ENCODE data around the gene SRGAP2C.
"Not testable (repeated sequence)": the region's sequence is repeated elsewhere in the genome, so short reads cannot be mapped to it uniquely, and the experiment has no call there.

DNA sequence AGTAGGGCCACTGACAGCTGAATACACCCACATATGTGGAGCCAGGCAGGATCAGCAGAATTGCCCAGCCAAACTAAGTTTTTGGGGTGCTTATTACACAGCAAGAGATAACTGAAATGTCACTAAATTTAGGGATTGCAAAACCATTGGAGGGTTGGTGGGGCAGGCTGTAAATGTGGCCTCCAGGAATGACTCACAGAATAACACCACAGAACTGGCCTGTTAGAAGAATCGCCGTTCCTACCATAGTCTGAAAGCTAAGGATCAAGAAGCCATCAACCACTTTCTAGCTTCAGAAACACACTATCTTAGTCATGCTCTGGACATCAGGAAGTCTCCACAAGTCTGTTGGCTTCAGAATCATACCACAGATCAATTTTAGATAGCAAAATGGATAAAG, 24.7 kb upstream of the SRGAP2C start:
- TF ChIP-seq, protein P1, sequence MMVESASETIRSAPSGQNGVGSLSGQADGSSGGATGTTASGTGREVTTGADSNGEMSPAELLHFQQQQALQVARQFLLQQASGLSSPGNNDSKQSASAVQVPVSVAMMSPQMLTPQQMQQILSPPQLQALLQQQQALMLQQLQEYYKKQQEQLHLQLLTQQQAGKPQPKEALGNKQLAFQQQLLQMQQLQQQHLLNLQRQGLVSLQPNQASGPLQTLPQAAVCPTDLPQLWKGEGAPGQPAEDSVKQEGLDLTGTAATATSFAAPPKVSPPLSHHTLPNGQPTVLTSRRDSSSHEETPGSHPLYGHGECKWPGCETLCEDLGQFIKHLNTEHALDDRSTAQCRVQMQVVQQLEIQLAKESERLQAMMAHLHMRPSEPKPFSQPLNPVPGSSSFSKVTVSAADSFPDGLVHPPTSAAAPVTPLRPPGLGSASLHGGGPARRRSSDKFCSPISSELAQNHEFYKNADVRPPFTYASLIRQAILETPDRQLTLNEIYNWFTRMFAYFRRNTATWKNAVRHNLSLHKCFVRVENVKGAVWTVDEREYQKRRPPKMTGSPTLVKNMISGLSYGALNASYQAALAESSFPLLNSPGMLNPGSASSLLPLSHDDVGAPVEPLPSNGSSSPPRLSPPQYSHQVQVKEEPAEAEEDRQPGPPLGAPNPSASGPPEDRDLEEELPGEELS (CRISPR knock-in tag; IDR thresholded peaks at IDR 0.05) = not testable (repeated sequence)
- not testable (repeated sequence) for TF ChIP-seq NR3C1 (CRISPR knock-in tag; conservative IDR thresholded peaks at IDR 0.05; ENCODE audit: low read depth); MAX (CRISPR knock-in tag; IDR thresholded peaks at IDR 0.05); CTCF (IDR thresholded peaks at IDR 0.05)

Data from WTC11 (cell line).